Left lung (tissue), 10 donors: ENCODE data around the gene PARD6G. TPM values are rescaled to one million over a fixed set of nuclear protein-coding genes. Genes with fewer than 3 reads are reported as not detected.
"Not testable (repeated sequence)": the region's sequence is repeated elsewhere in the genome, so short reads cannot be mapped to it uniquely, and the experiment has no call there.

Experiments used
- ATAC-seq: fragments of 200-7000 bp; cut with Tn5 transposase; one replicate; pipeline ENCODE4 v1.9.1; 2020; ENCODE audit warnings: moderate library complexity
- DNase-seq, 4 donors: peaks; one replicate each; pipeline ENCODE4 v3.0.0-alpha.2; 2013 to 2020
- H3K27ac ChIP-seq, 2 donors: fragments of 200-600 bp; sonication (generic) in 1 of 2; one replicate each; pipeline versions ENCODE4 v1.5.0 to v1.8.0; 2020 to 2021
- H3K27me3 ChIP-seq, 2 donors: fragments of 200-600 bp; sonication (generic) in 1 of 2; one replicate each; pipeline versions ENCODE4 v1.5.0 to v1.8.0; 2020 to 2021
- H3K36me3 ChIP-seq, 2 donors: fragments of 200-600 bp; sonication (generic) in 1 of 2; one replicate each; pipeline versions ENCODE4 v1.5.0 to v1.8.0; 2020 to 2021
- H3K4me1 ChIP-seq, 2 donors: fragments of 200-600 bp; one replicate each; pipeline ENCODE4 v1.8.0; 2021
- H3K4me3 ChIP-seq, 2 donors: fragments of 200-600 bp; sonication (generic) in 1 of 2; one replicate each; pipeline versions ENCODE4 v1.5.0 to v1.8.0; 2020 to 2021; ENCODE audit warnings: mild to moderate bottlenecking in 1 of 2
- H3K9me3 ChIP-seq, 2 donors: fragments of 200-600 bp; sonication (generic) in 1 of 2; one replicate each; pipeline versions ENCODE4 v1.5.0 to v1.8.0; 2020 to 2021
- intact Hi-C, 2 donors: fragments of 100-400 bp; cut with DNase I; formaldehyde crosslinking; loops; one replicate each; pipeline versions ENCODE4 v1.11.2 to v1.14.2; 2022
- polyA plus RNA-seq, 6 donors: library from polyadenylated mRNA; unstranded; fragments of 120-200 nt; gene quantifications; one replicate each; pipeline ENCODE4 v1.2.1, GENCODE V29; 2013; ENCODE audit not compliant: insufficient read length in 6 of 6
- total RNA-seq, 2 donors: library from RNA; stranded (reverse); fragmentation: NEBNext Ultra II Directional; extraction: Animal tissue kit (Norgen Biotek cat#: 25700); gene quantifications; one replicate each; pipeline ENCODE4 v1.2.1, GENCODE V29; 2021
- TF ChIP-seq, protein P1 (sequence below), 2 donors: fragments of 200-600 bp; sonication (generic) in 1 of 2; IDR thresholded peaks; one replicate each; pipeline versions ENCODE4 v1.5.0 to v1.8.0; 2021; ENCODE audit warnings: antibody characterized with exemption in 2 of 2
- donor health status: DM: no; HTN: yes; CAD: no.
- donor health status: DM: no; HTN: no; CAD: no.

PARD6G gene
- total and polyA plus RNA-seq, 8 donors = 6.9 to 25.2 (median 19.8) TPM

- H3K4me1 ChIP-seq = peaks cover 0 to 13% of the 10 kb centered on the region in 2 donors
- DNase-seq (no peak), ATAC-seq (no peak)
- H3K27me3 ChIP-seq = peaks cover 4 to 36% of the 10 kb centered on the region in 2 donors
- no peak overlapping the region for H3K4me3 ChIP-seq
- no peak overlapping the region for H3K27ac ChIP-seq
- intact Hi-C loops = no loop called here
- no peaks in the 10 kb centered on the region for H3K9me3 ChIP-seq
- TF ChIP-seq, protein P1, sequence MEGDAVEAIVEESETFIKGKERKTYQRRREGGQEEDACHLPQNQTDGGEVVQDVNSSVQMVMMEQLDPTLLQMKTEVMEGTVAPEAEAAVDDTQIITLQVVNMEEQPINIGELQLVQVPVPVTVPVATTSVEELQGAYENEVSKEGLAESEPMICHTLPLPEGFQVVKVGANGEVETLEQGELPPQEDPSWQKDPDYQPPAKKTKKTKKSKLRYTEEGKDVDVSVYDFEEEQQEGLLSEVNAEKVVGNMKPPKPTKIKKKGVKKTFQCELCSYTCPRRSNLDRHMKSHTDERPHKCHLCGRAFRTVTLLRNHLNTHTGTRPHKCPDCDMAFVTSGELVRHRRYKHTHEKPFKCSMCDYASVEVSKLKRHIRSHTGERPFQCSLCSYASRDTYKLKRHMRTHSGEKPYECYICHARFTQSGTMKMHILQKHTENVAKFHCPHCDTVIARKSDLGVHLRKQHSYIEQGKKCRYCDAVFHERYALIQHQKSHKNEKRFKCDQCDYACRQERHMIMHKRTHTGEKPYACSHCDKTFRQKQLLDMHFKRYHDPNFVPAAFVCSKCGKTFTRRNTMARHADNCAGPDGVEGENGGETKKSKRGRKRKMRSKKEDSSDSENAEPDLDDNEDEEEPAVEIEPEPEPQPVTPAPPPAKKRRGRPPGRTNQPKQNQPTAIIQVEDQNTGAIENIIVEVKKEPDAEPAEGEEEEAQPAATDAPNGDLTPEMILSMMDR (IDR thresholded peaks at IDR 0.05) = no peak
- no peaks in the 10 kb centered on the region for H3K36me3 ChIP-seq
Measured at GRCh38 chr18:80241919-80242777, 5.2 kb downstream of the PARD6G start.

GRCh38 chr18:80239830-80240229 is 7.5 kb downstream of the PARD6G start:
- no peaks in the 10 kb centered on the region for H3K9me3 ChIP-seq

GRCh38 chr18:80238651-80239260 is 8.6 kb downstream of the PARD6G start:
- DNase-seq (no peak), ATAC-seq (no peak)
- intact Hi-C loops = no loop called here
- no peak overlapping the region for H3K4me3 ChIP-seq
- H3K27me3 ChIP-seq = peaks cover 0 to 2% of the 10 kb centered on the region in 2 donors
- H3K36me3 ChIP-seq = no peaks in the 10 kb centered on the region
- no peaks in the 10 kb centered on the region for H3K9me3 ChIP-seq
- no peaks in the 10 kb centered on the region for H3K4me1 ChIP-seq
- TF ChIP-seq, protein P1 (IDR thresholded peaks at IDR 0.05) = no peak
- H3K27ac ChIP-seq = no peak overlapping the region

More at GRCh38 chr18:80239830-80240229, 7.5 kb downstream of the PARD6G start:
- no peaks in the 10 kb centered on the region for H3K4me1 ChIP-seq
- DNase-seq (no peak), ATAC-seq (no peak)
- H3K4me3 ChIP-seq = no peak overlapping the region
- no peak overlapping the region for H3K27ac ChIP-seq
- H3K36me3 ChIP-seq = no peaks in the 10 kb centered on the region
- TF ChIP-seq, protein P1 (IDR thresholded peaks at IDR 0.05) = no peak
- H3K27me3 ChIP-seq = peaks cover 0 to 13% of the 10 kb centered on the region in 2 donors
- intact Hi-C loops = no loop called here

- intact Hi-C loops, H3K4me1 ChIP-seq: not testable (repeated sequence)
Measured at GRCh38 chr18:80237519-80237918, 9.8 kb downstream of the PARD6G start.

DNA sequence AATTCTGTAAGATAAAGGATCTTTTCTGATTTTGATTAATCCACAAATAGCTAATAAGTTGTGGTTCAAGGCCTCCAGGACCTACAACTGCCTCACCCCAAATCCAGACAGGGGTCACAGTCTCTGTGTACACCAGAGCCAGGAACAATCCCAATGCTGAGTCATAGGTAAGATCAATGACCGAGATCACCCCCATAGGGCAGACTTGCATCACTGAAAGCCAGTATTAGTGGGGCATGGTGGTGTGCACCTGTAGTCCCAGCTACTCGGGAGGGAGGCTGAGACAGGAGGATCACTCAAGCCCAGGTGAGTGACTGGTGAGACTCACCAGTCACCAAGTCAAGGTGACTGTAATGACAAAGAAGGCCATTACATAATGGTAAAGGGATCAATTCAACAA is 12.9 kb downstream of the PARD6G start:
- no peaks in the 10 kb centered on the region for H3K27me3 ChIP-seq
- intact Hi-C loops = no loop called here
- no peak for DNase-seq
- no peak overlapping the region for H3K4me3 ChIP-seq
- H3K4me1 ChIP-seq = no peaks in the 10 kb centered on the region
- no peaks in the 10 kb centered on the region for H3K9me3 ChIP-seq
- H3K27ac ChIP-seq = no peak overlapping the region
- TF ChIP-seq, protein P1 (IDR thresholded peaks at IDR 0.05) = no peak
- no peaks in the 10 kb centered on the region for H3K36me3 ChIP-seq
- no peak for ATAC-seq

More at GRCh38 chr18:80237519-80237918, 9.8 kb downstream of the PARD6G start:
- not testable (repeated sequence) for DNase-seq, H3K27ac ChIP-seq, H3K9me3 ChIP-seq, H3K27me3 ChIP-seq, ATAC-seq, H3K36me3 ChIP-seq, H3K4me3 ChIP-seq
